ENCODE measurements around the gene CD44.

The CD44 gene

GRCh38 chr11:35179466-35180135, 40.6 kb downstream of the CD44 start:
- DNase-seq, result no peak

- DNase-seq, result no peak
Observed at GRCh38 chr11:35180317-35181233, 41.6 kb downstream of the CD44 start.

- DNase-seq, result no peak
Observed at GRCh38 chr11:35182317-35182939, 43.5 kb downstream of the CD44 start.

GRCh38 chr11:35183326-35183925, 44.5 kb downstream of the CD44 start:
- no peak for DNase-seq

- DNase-seq, result no peak
Observed at GRCh38 chr11:35185696-35186095, 46.7 kb downstream of the CD44 start.

- DNase-seq, result no peak
Observed at GRCh38 chr11:35187996-35188395, 49.0 kb downstream of the CD44 start.

- DNase-seq, result no peak
Observed at GRCh38 chr11:35190804-35191348, 51.9 kb downstream of the CD44 start.

GRCh38 chr11:35192347-35192746, 53.4 kb downstream of the CD44 start:
- no peak for DNase-seq

- no peak for DNase-seq
Observed at GRCh38 chr11:35193767-35194166, 54.8 kb downstream of the CD44 start.

- no peak for DNase-seq
Observed at GRCh38 chr11:35197292-35197691, 58.3 kb downstream of the CD44 start.

GRCh38 chr11:35200811-35201341, 61.9 kb downstream of the CD44 start:
- DNase-seq, result no peak

GRCh38 chr11:35204614-35205013, 65.6 kb downstream of the CD44 start:
- no peak for DNase-seq

GRCh38 chr11:35206616-35207015, 67.6 kb downstream of the CD44 start:
- DNase-seq, result no peak

GRCh38 chr11:35207471-35208403, 68.8 kb downstream of the CD44 start:
- DNase-seq, result no peak

- DNase-seq, result no peak
Observed at GRCh38 chr11:35208795-35209194, 69.8 kb downstream of the CD44 start.

- no peak for DNase-seq
Observed at GRCh38 chr11:35210876-35211546, 72.0 kb downstream of the CD44 start.

GRCh38 chr11:35211952-35212351, 73.0 kb downstream of the CD44 start:
- DNase-seq, result no peak

GRCh38 chr11:35214226-35214770, 75.3 kb downstream of the CD44 start:
- DNase-seq, result no peak

- DNase-seq, result no peak
Observed at GRCh38 chr11:35214792-35215193, 75.8 kb downstream of the CD44 start.

- DNase-seq, result no peak
Observed at GRCh38 chr11:35215945-35216344, 77.0 kb downstream of the CD44 start.
